Fibroblast of the aortic adventitia (primary cell): ENCODE results near the gene CD226. TPM values are rescaled to one million over a fixed set of nuclear protein-coding genes. Genes with fewer than 3 reads are reported as not detected.
"Not testable (repeated sequence)": the region's sequence is repeated elsewhere in the genome, so short reads cannot be mapped to it uniquely, and the experiment has no call there.

ENCODE experiments used
- DNase-seq: peaks from one replicate; pipeline ENCODE4 v3.0.0-alpha.2; 2010; ENCODE audit warnings: low read depth
- H3K4me3 ChIP-seq: 2 replicates; pipeline ENCODE4 v1.5.1; 2011; ENCODE audit warnings: low read depth, mild to moderate bottlenecking, control low read depth, low read length, moderate library complexity
- CTCF ChIP-seq: IDR thresholded peaks from 2 replicates; pipeline ENCODE4 v1.5.1; 2011; ENCODE audit warnings: mild to moderate bottlenecking, low read length, control low read depth, inconsistent platforms; ENCODE audit not compliant: insufficient read depth
- total RNA-seq: library from RNA; depleted of rRNA; stranded (reverse); fragments of >200 nt; gene quantifications from 2 replicates; pipeline ENCODE4 v1.2.3, GENCODE V29; 2012; ENCODE audit warnings: low replicate concordance

The CD226 gene
- total RNA-seq, 1 donor: 0.99 TPM

GRCh38 chr18:69874058-69874457 is 73.6 kb downstream of the CD226 start:
- DNase-seq: peak; percentile 66
- no peak for TF ChIP-seq CTCF
- H3K4me3 ChIP-seq: no peak overlapping the region

- no peak for TF ChIP-seq CTCF
- H3K4me3 ChIP-seq: no peak overlapping the region
- no peak for DNase-seq
Observed at GRCh38 chr18:69872661-69873060, 75.0 kb downstream of the CD226 start.

- no peak for TF ChIP-seq CTCF
- H3K4me3 ChIP-seq: no peak overlapping the region
- no peak for DNase-seq
Observed at GRCh38 chr18:69871363-69871762, 76.3 kb downstream of the CD226 start.

GRCh38 chr18:69870736-69871135 is 76.9 kb downstream of the CD226 start:
- TF ChIP-seq CTCF: no peak
- H3K4me3 ChIP-seq: no peak overlapping the region
- no peak for DNase-seq

GRCh38 chr18:69866212-69866611 is 81.5 kb downstream of the CD226 start:
- no peak for DNase-seq
- TF ChIP-seq CTCF: no peak
- H3K4me3 ChIP-seq: no peak overlapping the region

GRCh38 chr18:69865776-69866175 is 81.9 kb downstream of the CD226 start:
- H3K4me3 ChIP-seq: no peak overlapping the region
- peak; percentile 30 for DNase-seq
- no peak for TF ChIP-seq CTCF

GRCh38 chr18:69864802-69865201 is 82.9 kb downstream of the CD226 start:
- not testable (repeated sequence) for H3K4me3 ChIP-seq, DNase-seq

GRCh38 chr18:69858897-69859296 is 88.8 kb downstream of the CD226 start:
- DNase-seq: no peak
- H3K4me3 ChIP-seq: no peak overlapping the region
- no peak for TF ChIP-seq CTCF
